Dendritic cell treated with granulocyte-macrophage colony-stimulating factor and Interleukin-4, amounts not matched to agents 40 ng/mL and 50 ng/mL, for 4 days (primary cell): ENCODE data around the gene U2AF2.
"Not testable (repeated sequence)": the region's sequence is repeated elsewhere in the genome, so short reads cannot be mapped to it uniquely, and the experiment has no call there.

Source experiments
- H3K27ac Mint-ChIP-seq: one replicate; pipeline ENCODE4 v1.8.0; 2022; ENCODE audit warnings: mild to moderate bottlenecking, mixed read lengths
- H3K27me3 Mint-ChIP-seq: one replicate; pipeline ENCODE4 v1.8.0; 2022; ENCODE audit warnings: mild to moderate bottlenecking, mixed read lengths
- H3K36me3 Mint-ChIP-seq: one replicate; pipeline ENCODE4 v1.8.0; 2022; ENCODE audit warnings: low read depth, mixed read lengths
- H3K4me1 Mint-ChIP-seq: one replicate; pipeline ENCODE4 v1.8.0; 2022; ENCODE audit warnings: low read depth, mixed read lengths
- H3K4me3 Mint-ChIP-seq: one replicate; pipeline ENCODE4 v1.8.0; 2022; ENCODE audit warnings: mild to moderate bottlenecking, moderate library complexity, mixed read lengths
- H3K9me3 Mint-ChIP-seq: one replicate; pipeline ENCODE4 v1.8.0; 2022; ENCODE audit warnings: mixed read lengths
- intact Hi-C: fragments of 100-400 bp; cut with micrococcal nuclease; formaldehyde crosslinking; loops from one replicate; pipeline ENCODE4 v1.15.0; 2022

U2AF2 gene

DNA sequence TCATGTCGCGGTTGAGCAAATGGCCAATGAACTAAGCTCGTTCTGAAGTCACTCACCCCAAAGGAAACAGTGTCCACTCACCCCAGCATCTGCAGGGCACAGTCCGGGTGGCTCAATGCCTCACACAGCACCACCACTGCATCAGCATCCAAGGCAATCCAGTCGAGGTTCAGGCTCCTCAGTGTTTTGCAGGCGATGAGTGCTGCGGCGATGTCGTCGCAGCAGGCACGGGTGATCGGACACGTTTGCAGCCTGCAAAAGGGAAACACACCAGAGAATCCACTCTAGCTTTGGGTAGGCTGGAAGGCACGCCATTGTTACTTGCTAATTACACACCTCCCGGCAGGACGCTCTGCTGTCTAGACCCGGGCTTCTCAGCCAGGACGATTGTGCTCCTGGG lies 56.9 kb downstream of the U2AF2 start:
- H3K4me3 Mint-ChIP-seq: no peak overlapping the region
- no peaks in the 10 kb centered on the region for H3K4me1 Mint-ChIP-seq
- H3K9me3 Mint-ChIP-seq: peaks cover 15% of the 10 kb centered on the region
- intact Hi-C loops: no loop called here
- H3K27ac Mint-ChIP-seq: no peak overlapping the region
- no peaks in the 10 kb centered on the region for H3K36me3 Mint-ChIP-seq
- H3K27me3 Mint-ChIP-seq: peaks cover 16% of the 10 kb centered on the region

DNA sequence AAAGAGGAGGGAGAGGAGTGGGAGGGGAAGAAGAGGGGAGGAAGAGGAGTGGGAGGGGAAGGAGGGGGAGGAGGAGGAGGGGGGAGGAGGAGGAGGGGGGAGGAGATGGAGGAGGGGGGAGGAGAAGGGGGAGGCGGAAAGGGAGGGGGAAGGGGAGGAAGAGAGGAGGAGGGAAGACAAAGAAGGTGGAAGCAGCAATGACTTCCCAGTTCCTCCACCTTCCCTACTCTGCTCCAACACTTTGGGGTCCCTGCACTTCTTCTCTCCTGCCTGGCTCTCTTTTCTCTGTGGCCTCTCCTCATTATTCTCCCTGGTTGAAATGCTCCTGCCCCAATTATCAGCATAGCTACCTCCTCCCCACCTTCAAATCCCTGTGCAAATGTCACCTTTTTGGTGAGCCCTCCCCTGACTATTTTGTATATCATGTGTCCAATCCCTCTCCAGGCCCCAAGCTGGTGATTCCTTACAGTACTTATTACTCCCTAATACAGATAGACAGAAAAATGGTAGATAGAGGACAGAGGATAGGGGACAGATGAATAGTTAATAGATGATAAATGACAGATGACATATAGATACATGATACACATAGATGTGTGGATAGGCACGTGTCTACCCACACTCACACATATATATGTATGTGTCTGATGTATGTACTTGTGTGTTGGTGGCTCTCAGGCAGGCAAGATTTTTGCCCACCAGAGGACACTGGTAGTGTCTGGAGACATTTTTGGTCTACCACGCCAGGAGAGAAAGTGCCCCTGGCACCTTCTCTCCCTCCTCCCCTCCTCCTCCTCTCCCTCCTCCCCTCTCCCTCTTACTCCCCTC lies 58.2 kb downstream of the U2AF2 start:
- Mint-ChIP-seq H3K4me3 (no peak overlapping the region), H3K27me3 (peaks cover 11% of the 10 kb centered on the region), H3K27ac (no peak overlapping the region), H3K36me3 (no peaks in the 10 kb centered on the region), H3K9me3 (peaks cover 15% of the 10 kb centered on the region), H3K4me1 (no peaks in the 10 kb centered on the region)
- intact Hi-C loops: no loop called here

DNA sequence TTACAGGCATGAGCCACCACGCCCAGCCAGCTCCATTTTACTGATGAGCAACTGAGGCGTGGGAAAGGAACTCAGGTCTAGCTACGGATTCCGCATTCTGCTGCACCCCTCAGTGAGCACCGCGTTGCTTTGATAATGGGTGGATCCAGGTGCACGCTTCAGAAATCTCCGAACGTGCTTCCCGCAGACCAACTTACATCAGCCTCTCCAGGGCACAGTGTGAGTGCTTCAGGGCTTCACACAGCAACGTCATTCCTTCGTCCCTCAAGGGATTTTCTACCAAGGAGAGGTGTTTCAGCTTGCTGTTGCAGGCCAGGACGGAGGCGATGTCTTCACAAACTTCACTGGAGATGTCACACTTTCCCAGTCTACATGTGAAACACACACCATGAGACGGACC lies 61.7 kb downstream of the U2AF2 start:
- no peak overlapping the region for H3K27ac Mint-ChIP-seq
- no peak overlapping the region for H3K4me3 Mint-ChIP-seq
- H3K27me3 Mint-ChIP-seq: peaks cover 9% of the 10 kb centered on the region
- H3K9me3 Mint-ChIP-seq: peaks cover 47% of the 10 kb centered on the region
- no peaks in the 10 kb centered on the region for H3K4me1 Mint-ChIP-seq
- intact Hi-C loops: no loop called here
- H3K36me3 Mint-ChIP-seq: no peaks in the 10 kb centered on the region

DNA sequence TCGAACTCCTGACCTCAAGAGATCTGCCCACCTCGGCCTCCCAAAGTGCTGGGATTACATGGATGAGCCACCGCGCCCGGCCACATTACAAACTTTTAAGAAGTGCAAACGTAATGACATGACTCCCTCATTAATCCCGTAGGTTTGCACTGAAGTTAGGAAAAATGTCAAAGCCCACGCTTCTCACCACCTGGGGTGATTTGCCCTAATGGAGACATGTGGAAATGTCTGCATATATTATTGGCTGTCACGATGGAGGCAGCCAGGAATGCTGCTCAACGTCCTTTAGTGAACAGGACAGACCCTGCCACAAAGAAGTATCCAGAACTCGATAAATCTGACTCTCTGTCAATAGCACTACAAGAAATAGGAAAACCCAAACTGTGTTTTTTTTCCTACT lies 62.4 kb downstream of the U2AF2 start:
- H3K27me3 Mint-ChIP-seq: peaks cover 3% of the 10 kb centered on the region
- no peaks in the 10 kb centered on the region for H3K4me1 Mint-ChIP-seq
- H3K27ac Mint-ChIP-seq: no peak overlapping the region
- H3K36me3 Mint-ChIP-seq: no peaks in the 10 kb centered on the region
- peaks cover 50% of the 10 kb centered on the region for H3K9me3 Mint-ChIP-seq
- no peak overlapping the region for H3K4me3 Mint-ChIP-seq
- intact Hi-C loops: no loop called here

DNA sequence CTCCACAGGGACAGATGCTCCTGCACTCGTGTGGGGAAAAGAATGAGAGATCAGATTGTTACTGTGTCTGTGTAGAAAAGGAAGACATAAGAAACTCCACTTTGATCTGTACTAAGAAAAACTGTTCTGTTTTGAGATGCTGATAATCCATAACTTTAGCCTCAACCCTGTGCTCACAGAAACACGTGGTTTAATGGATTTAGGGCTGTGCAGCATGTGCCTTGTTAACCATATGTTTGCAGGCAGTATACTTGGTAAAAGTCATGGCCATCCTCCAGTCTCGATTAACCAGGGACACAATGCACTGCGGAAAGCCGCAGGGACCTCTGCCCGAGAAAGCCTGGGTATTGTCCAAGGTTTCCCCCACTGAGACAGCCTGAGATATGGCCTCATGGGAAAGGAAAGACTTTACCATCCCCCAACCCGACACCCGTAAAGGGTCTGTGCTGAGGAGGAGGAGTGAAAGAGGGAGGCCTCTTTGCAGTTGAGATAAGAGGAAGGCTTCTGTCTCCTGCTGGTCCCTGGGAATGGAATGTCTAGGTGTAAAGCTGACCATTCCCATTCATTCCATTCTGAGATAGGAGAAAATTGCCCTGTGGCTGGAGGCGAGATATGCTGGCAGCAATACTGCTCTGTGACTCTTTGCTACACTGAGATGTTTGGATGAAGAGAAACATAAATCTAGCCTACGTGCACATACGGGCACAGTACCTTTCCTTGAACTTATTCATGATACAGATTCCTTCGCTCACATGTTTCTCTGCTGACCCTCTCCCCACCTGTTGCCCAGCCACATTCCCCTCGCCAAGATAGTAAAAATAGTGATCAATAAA lies 63.3 kb downstream of the U2AF2 start:
- H3K27ac Mint-ChIP-seq, intact Hi-C loops, H3K4me1 Mint-ChIP-seq, H3K4me3 Mint-ChIP-seq, H3K36me3 Mint-ChIP-seq, H3K27me3 Mint-ChIP-seq: not testable (repeated sequence)
- H3K9me3 Mint-ChIP-seq: peaks cover 49% of the 10 kb centered on the region

DNA sequence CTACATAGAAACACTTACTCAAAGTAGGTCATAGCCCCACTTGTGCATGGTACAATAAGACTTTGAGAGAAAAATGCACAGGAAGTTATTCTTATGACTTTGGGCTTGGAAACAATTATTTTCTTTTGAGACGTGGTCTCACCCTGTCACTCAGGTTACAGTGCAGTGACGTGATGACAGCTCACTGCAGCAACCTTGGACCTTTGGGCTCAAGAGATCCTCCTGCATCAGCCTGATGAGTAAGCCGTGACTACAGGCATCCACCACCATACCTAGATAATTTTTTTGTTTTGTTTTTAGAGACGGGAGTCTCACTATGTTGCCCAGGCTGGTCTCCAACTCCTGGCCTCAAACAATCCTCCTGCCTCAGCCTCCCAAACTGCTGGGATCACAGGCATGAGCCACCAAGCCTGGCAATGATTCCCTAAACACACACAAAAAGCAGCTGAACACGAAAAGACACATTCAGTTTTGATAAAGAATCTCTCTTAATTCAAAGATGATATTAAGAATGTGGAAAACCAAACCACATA lies 65.4 kb downstream of the U2AF2 start:
- Mint-ChIP-seq H3K4me3 (no peak overlapping the region), H3K4me1 (no peaks in the 10 kb centered on the region), H3K36me3 (no peaks in the 10 kb centered on the region), H3K27ac (no peak overlapping the region), H3K9me3 (peaks cover 46% of the 10 kb centered on the region), H3K27me3 (peaks cover 3% of the 10 kb centered on the region)
- intact Hi-C loops: no loop called here

DNA sequence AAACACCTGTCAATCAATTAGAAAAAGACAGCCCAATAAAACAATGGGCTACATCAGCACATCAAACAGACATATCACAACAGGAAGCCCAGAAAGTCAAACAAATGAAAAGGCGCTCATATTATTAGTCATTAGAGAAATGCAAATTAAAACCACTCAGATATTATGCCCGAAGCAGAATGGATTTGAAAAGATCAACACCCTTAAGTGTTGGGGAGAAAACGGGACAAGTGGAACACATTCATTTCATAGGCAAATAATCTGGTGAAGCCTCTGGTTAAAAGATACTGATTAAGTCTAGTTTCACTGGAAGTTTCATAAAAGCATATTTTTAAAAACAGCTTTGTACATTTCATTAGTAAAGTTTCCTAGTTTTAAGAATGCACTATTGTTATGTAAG lies 66.0 kb downstream of the U2AF2 start:
- H3K4me3 Mint-ChIP-seq: no peak overlapping the region
- no peak overlapping the region for H3K27ac Mint-ChIP-seq
- peaks cover 3% of the 10 kb centered on the region for H3K27me3 Mint-ChIP-seq
- H3K9me3 Mint-ChIP-seq: peaks cover 46% of the 10 kb centered on the region
- no peaks in the 10 kb centered on the region for H3K4me1 Mint-ChIP-seq
- no peaks in the 10 kb centered on the region for H3K36me3 Mint-ChIP-seq
- intact Hi-C loops: no loop called here

DNA sequence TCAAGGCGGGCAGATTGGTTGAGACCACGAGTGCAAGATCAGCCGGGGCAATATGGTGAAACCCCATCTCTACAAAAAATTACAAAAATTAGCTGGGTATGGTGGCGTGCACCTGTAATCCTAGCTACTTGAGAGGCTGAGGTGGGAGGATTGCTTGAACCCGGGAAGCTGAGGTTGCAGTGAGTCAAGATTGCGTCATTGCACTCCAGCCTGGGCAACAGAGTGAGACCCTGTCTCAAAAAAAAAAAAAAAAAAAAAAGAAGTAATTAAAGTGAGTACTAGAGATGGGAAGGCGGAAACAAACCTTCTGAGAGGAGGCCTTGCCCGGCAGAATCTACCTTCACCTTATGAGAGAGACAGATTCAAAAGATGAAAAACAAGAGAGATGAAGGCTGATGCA lies 68.7 kb downstream of the U2AF2 start:
- Mint-ChIP-seq H3K36me3 (no peaks in the 10 kb centered on the region), H3K9me3 (peaks cover 43% of the 10 kb centered on the region), H3K4me3 (no peak overlapping the region), H3K27me3 (peaks cover 7% of the 10 kb centered on the region), H3K27ac (no peak overlapping the region), H3K4me1 (no peaks in the 10 kb centered on the region)
- intact Hi-C loops: no loop called here
